HG02678 (cell line): ENCODE results near the gene GALC.
"Not testable (repeated sequence)": the region's sequence is repeated elsewhere in the genome, so short reads cannot be mapped to it uniquely, and the experiment has no call there.

Experiments
- ATAC-seq: cut with Tn5 transposase; IDR thresholded peaks from one replicate; pipeline ENCODE4 v1.9.1; 2021; ENCODE audit warnings: mild to moderate bottlenecking, moderate library complexity; ENCODE audit not compliant: unreplicated experiment

The GALC gene

GRCh38 chr14:87992718-87993628 is at the start of gene GALC:
TSS of gene GALC (minus strand) at chr14:87993182. CDS start at chr14:87993164, 18 bp downstream.
- ATAC-seq, result peak; percentile 83

- ATAC-seq, result no peak
Measured at GRCh38 chr14:88040146-88040545, 47.2 kb upstream of the GALC start.

- no peak for ATAC-seq
Measured at GRCh38 chr14:88039197-88039596, 46.2 kb upstream of the GALC start.

- ATAC-seq, result no peak
Measured at GRCh38 chr14:88037325-88037724, 44.3 kb upstream of the GALC start.

- ATAC-seq, result no peak
Measured at GRCh38 chr14:88036422-88036821, 43.4 kb upstream of the GALC start.

- no peak for ATAC-seq
Measured at GRCh38 chr14:88034076-88034475, 41.1 kb upstream of the GALC start.

GRCh38 chr14:88032373-88032772 is 39.4 kb upstream of the GALC start:
- ATAC-seq, result no peak

GRCh38 chr14:88030892-88031291 is 37.9 kb upstream of the GALC start:
- ATAC-seq, result no peak

GRCh38 chr14:88030079-88030478 is 37.1 kb upstream of the GALC start:
- ATAC-seq, result no peak

GRCh38 chr14:88029500-88029899 is 36.5 kb upstream of the GALC start:
- no peak for ATAC-seq

- ATAC-seq, result peak; percentile 67
Measured at GRCh38 chr14:88026890-88027289, 33.9 kb upstream of the GALC start.

- ATAC-seq, result no peak
Measured at GRCh38 chr14:88025313-88025712, 32.3 kb upstream of the GALC start.

GRCh38 chr14:88024252-88025086 is 31.5 kb upstream of the GALC start:
- ATAC-seq, result not testable (repeated sequence)

GRCh38 chr14:88023658-88024187 is 30.7 kb upstream of the GALC start:
- ATAC-seq, result no peak

GRCh38 chr14:88017535-88017934 is 24.6 kb upstream of the GALC start:
- ATAC-seq, result no peak

GRCh38 chr14:88016768-88017167 is 23.8 kb upstream of the GALC start:
- no peak for ATAC-seq

- peak; percentile 91 for ATAC-seq
Measured at GRCh38 chr14:88013750-88014349, 20.9 kb upstream of the GALC start.

- ATAC-seq, result no peak
Measured at GRCh38 chr14:88012495-88012894, 19.5 kb upstream of the GALC start.

GRCh38 chr14:88010331-88010730 is 17.3 kb upstream of the GALC start:
- ATAC-seq, result no peak

- no peak for ATAC-seq
Measured at GRCh38 chr14:88009486-88009885, 16.5 kb upstream of the GALC start.
